BJ (cell line): ENCODE results near the gene C11orf54. TPM values are rescaled to one million over a fixed set of nuclear protein-coding genes. Genes with fewer than 3 reads are reported as not detected.

Source experiments
- CTCF ChIA-PET: fragments of 350-600 bp; formaldehyde crosslinking; extraction: SDS; loops from one replicate; lab custom pipeline; 2021; ENCODE audit warnings: antibody characterized with exemption, inconsistent platforms; lab: Yijun Ruan, JAX
- POLR2A ChIA-PET: fragments of 300-600 bp; sonication (Branson Sonifier 250); formaldehyde crosslinking; extraction: SDS; loops from one replicate; lab custom pipeline; 2021; ENCODE audit warnings: antibody characterized with exemption; lab: Charles Lee
- DNase-seq: peaks from one replicate; pipeline ENCODE4 v3.0.0-alpha.2; 2011; ENCODE audit warnings: low read depth
- H3K27me3 ChIP-seq: 2 replicates; pipeline ENCODE4 v1.6.0; 2011; ENCODE audit warnings: low read length; ENCODE audit not compliant: control insufficient read depth, insufficient read depth
- H3K36me3 ChIP-seq: 2 replicates; pipeline ENCODE4 v1.5.1; 2011; ENCODE audit warnings: low read length; ENCODE audit not compliant: control insufficient read depth, insufficient read depth
- H3K4me3 ChIP-seq: 2 replicates; pipeline ENCODE4 v1.5.1; 2011; ENCODE audit warnings: low read depth, mild to moderate bottlenecking, control low read depth, low read length
- CTCF ChIP-seq: IDR thresholded peaks from 2 replicates; pipeline ENCODE4 v1.5.1; 2011; ENCODE audit warnings: low read depth, mild to moderate bottlenecking, control low read depth, inconsistent platforms, low read length, moderate library complexity; ENCODE audit not compliant: insufficient read depth
- polyA plus RNA-seq: library from polyadenylated mRNA; depleted of rRNA; stranded (reverse); fragments of >200 nt; gene quantifications from 2 replicates; pipeline ENCODE4 v1.2.3, GENCODE V29; 2011

C11orf54 gene
- polyA plus RNA-seq, 1 experiment, result 6.8 TPM

- peak; percentile 63 for DNase-seq
- Histone ChIP-seq H3K27me3 (no peaks in the 10 kb centered on the region), H3K4me3 (peak within 1 kb of the TSS; percentile 89), H3K36me3 (no peaks in the 10 kb centered on the region; the same call in 1 of the 2 replicates)
- TF ChIP-seq CTCF, result peak; percentile 55
- CTCF ChIA-PET, result interaction anchor here (0.8 kb wide), 1 partner anchor 46 kb away, joined by 3 read pairs; no protein-coding TSS in a partner anchor
- POLR2A ChIA-PET, result interaction anchor here (1.0 to 1.1 kb wide), 3 partner anchors 44 to 345 kb away, joined by 3 to 8 read pairs (median 7); no protein-coding TSS in a partner anchor
Measured at GRCh38 chr11:93784145-93784934, 42.9 kb downstream of the C11orf54 start, which contains the start of gene MED17. TSS of gene MED17 (plus strand) at chr11:93784282. CDS start at chr11:93784514, 232 bp downstream.

GRCh38 chr11:93784935-93785360, 43.5 kb downstream of the C11orf54 start:
- DNase-seq, result no peak

GRCh38 chr11:93791493-93791892, 50.0 kb downstream of the C11orf54 start:
- Histone ChIP-seq H3K4me3 (no peak overlapping the region), H3K27me3 (no peaks in the 10 kb centered on the region), H3K36me3 (peaks cover 12% of the 10 kb centered on the region)
- POLR2A ChIA-PET, result no interaction called here
- no peak for TF ChIP-seq CTCF
- CTCF ChIA-PET, result no interaction called here
- DNase-seq, result no peak

More at GRCh38 chr11:93784935-93785360, 43.5 kb downstream of the C11orf54 start:
- CTCF ChIA-PET, result no interaction called here
- Histone ChIP-seq H3K27me3 (no peaks in the 10 kb centered on the region), H3K36me3 (no peaks in the 10 kb centered on the region; the same call in 1 of the 2 replicates), H3K4me3 (peak overlapping the region; percentile 89)
- no peak for TF ChIP-seq CTCF
- POLR2A ChIA-PET, result no interaction called here

GRCh38 chr11:93796441-93797231, 55.2 kb downstream of the C11orf54 start:
- POLR2A ChIA-PET, result no interaction called here
- no peak for TF ChIP-seq CTCF
- Histone ChIP-seq H3K36me3 (peaks cover 21% of the 10 kb centered on the region), H3K27me3 (no peaks in the 10 kb centered on the region), H3K4me3 (no peak overlapping the region)
- no peak for DNase-seq
- CTCF ChIA-PET, result no interaction called here

GRCh38 chr11:93801366-93801765, 59.9 kb downstream of the C11orf54 start:
- DNase-seq, result no peak
- H3K4me3 ChIP-seq, result no peak overlapping the region
- H3K36me3 ChIP-seq, result peaks cover 18% of the 10 kb centered on the region
- TF ChIP-seq CTCF, result no peak
- ChIA-PET POLR2A (no interaction called here), CTCF (no interaction called here)
- H3K27me3 ChIP-seq, result no peaks in the 10 kb centered on the region
